SU-DHL-6 (cell line): Measurements from ENCODE around the gene SMIM26.

Experiments
- CTCF ChIP-seq: fragments of 200-600 bp; sonication (generic); IDR thresholded peaks from one replicate; pipeline ENCODE4 v1.5.1; 2017; ENCODE audit warnings: antibody characterized with exemption, mild to moderate bottlenecking, low read length, moderate library complexity; ENCODE audit not compliant: insufficient read depth, poor library complexity, severe bottlenecking
- EZH2phosphoT487 ChIP-seq: fragments of 200-600 bp; sonication (generic), shearing (Covaris generic); conservative IDR thresholded peaks from 2 replicates; pipeline ENCODE4 v1.6.1; 2018; ENCODE audit warnings: mild to moderate bottlenecking, antibody characterized with exemption, low read length, moderate library complexity, mixed read lengths

- TF ChIP-seq CTCF (no peak), EZH2phosphoT487 (no peak)
These were observed 17.9 kb downstream of the SMIM26 start for GRCh38 chr20:18585134-18585533.
